GM10266 (cell line): ENCODE data around the gene EVI5L.

Experiments used
- DNase-seq: peaks from one replicate; pipeline ENCODE4 v3.0.0; 2012; ENCODE audit errors: extremely low spot score
- CTCF ChIP-seq: IDR thresholded peaks from 2 replicates; pipeline ENCODE4 v1.5.1; 2012; ENCODE audit warnings: mild to moderate bottlenecking, low read depth; ENCODE audit not compliant: control insufficient read depth, insufficient read depth; ENCODE audit errors: missing control alignments

Gene EVI5L

DNA sequence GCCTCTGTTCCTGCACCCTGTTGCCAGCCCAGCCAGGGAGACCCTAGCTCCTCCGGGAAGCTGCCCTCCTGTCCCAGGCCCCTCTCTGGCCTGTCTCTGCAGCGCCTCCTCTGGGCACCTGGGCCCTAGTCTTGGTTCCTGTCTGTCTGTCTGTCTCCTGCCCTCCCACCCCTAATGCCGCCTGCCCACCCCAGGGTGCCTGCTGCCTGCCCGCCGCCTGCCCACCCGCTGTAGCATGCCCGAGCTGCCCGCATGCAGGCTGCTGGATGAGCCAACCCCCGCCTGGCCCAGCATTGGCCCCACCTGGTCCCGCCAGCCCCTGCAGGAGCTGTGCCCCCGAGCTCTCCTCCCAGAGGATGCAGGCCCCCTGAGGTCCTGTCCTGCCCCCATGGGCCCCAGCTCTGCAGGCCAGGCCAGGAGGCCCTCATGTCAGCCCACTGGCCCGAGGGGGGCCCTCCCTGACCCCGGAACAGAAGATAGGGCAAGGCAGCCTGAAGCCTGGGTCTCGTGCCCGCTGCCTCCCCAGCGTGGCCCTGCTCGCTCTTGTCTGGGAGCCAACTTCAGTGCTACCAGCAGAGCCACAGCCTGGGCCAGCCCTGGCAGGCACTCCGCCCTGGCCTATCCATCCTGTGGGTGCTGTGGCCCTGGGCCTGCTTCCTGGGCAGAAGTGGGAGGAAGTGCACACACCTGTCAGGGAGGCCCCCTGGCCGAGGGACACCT lies 78.9 kb downstream of the EVI5L start:
- TF ChIP-seq CTCF: no peak
- DNase-seq: no peak

GRCh38 chr19:7909471-7910067 lies 79.6 kb downstream of the EVI5L start:
- no peak for TF ChIP-seq CTCF
- DNase-seq: no peak

DNA sequence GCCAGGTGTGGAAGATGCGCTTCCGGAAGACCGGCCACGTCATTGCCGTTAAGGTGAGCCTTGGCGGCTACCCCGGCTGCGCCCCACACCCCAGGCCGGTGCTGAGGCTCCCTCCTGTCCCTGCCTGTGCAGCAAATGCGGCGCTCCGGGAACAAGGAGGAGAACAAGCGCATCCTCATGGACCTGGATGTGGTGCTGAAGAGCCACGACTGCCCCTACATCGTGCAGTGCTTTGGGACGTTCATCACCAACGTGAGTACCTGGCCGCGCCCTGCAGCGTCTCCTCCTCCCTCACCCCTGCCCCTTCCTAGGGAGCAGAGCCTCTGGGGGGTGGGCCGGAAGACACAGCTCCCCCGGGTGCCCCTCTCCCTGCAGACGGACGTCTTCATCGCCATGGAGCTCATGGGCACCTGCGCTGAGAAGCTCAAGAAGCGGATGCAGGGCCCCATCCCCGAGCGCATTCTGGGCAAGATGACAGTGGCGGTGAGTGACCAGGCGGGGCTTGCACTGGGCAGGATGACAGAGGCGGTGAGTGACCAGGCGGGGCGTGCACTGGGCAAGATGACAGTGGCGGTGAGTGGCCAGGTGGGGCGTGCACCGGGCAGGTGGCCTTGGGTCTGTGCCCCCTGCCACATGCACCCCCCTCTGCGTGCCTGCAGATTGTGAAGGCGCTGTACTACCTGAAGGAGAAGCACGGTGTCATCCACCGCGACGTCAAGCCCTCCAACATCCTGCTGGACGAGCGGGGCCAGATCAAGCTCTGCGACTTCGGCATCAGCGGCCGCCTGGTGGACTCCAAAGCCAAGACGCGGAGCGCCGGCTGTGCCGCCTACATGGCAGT lies 80.5 kb downstream of the EVI5L start:
- DNase-seq: no peak
- TF ChIP-seq CTCF: no peak

DNA sequence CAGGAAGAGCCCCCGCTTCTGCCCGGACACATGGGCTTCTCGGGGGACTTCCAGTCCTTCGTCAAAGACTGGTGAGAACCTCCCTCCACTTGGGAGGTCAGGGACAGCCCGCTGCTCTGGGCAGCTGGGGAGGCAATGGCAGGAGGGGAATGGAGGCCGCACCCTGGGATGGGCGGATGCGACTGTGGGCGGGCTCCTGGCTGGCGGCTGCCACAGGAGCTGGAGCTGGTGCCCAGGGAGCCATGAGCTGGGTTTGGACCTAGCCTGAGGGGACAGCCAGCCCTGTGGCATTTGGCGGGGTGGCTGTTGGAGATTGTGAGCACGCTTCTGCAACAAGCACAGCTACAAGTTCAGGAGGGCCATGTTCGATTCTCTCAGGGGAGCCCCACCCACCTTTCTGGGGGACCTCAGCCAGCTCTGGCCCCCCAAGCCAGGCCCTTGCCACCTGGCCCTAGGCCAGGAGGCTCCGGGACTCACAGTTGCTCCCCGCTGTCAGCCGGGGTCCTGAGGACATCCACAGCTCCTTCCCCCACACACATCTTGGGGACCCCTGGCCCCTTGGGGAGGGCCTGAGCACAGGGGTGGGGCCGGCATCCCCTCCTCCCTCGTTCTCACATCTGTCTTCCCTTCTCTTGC lies 81.6 kb downstream of the EVI5L start:
- no peak for DNase-seq
- no peak for TF ChIP-seq CTCF

DNA sequence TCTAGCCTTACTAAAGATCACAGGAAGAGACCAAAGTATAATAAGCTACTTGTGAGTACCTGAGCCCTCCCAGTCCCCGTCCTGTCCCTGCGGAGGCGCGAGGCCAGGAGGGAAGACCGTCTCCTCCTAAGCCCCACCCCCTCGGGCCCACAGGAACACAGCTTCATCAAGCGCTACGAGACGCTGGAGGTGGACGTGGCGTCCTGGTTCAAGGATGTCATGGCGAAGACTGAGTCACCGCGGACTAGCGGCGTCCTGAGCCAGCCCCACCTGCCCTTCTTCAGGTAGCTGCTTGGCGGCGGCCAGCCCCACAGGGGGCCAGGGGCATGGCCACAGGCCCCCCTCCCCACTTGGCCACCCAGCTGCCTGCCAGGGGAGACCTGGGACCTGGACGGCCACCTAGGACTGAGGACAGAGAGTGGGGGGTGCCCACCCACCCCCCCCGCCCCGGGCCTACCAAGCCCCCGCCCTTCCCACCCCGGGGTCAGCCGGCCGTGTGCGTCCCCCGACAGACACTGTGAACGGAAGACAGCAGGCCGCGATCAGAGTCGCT lies 82.2 kb downstream of the EVI5L start:
- DNase-seq: no peak
- TF ChIP-seq CTCF: no peak

- TF ChIP-seq CTCF: no peak
- no peak for DNase-seq
Measured at GRCh38 chr19:7912697-7913564, 82.9 kb downstream of the EVI5L start.
